Neuronal stem cell (in vitro differentiated cells): ENCODE measurements around the gene SARDH.

Experiments
- DNase-seq: peaks from one replicate; pipeline ENCODE4 v3.0.0-alpha.2; 2013; ENCODE audit warnings: low spot score
- H2AFZ ChIP-seq: one replicate; pipeline ENCODE4 v1.6.1; 2013; ENCODE audit warnings: mild to moderate bottlenecking, low read length, inconsistent platforms
- H2AK5ac ChIP-seq: 2 replicates; pipeline ENCODE4 v1.6.1; 2013; ENCODE audit warnings: low read depth, mild to moderate bottlenecking, inconsistent platforms, low read length, moderate library complexity, mixed read lengths
- H2BK120ac ChIP-seq: 2 replicates; pipeline ENCODE4 v1.6.1; 2013; ENCODE audit warnings: low read depth, mild to moderate bottlenecking, inconsistent platforms, low read length, moderate library complexity, mixed read lengths
- H2BK12ac ChIP-seq: one replicate; pipeline ENCODE4 v1.6.1; 2013; ENCODE audit warnings: low read length, inconsistent platforms
- H2BK15ac ChIP-seq: 2 replicates; pipeline ENCODE4 v1.6.1; 2013; ENCODE audit warnings: mild to moderate bottlenecking, low read length, inconsistent platforms, mixed read lengths
- H2BK5ac ChIP-seq: one replicate; pipeline ENCODE4 v1.6.1; 2013; ENCODE audit warnings: inconsistent platforms, mild to moderate bottlenecking, low read length, moderate library complexity
- H3K14ac ChIP-seq: one replicate; pipeline ENCODE4 v1.6.1; 2013; ENCODE audit warnings: low read length, inconsistent platforms
- H3K18ac ChIP-seq: 2 replicates; pipeline ENCODE4 v1.6.1; 2013; ENCODE audit warnings: low read length, inconsistent platforms
- H3K23ac ChIP-seq: 2 replicates; pipeline ENCODE4 v1.6.1; 2013; ENCODE audit warnings: low read depth, mild to moderate bottlenecking, mixed read lengths, low read length, inconsistent platforms; ENCODE audit not compliant: poor library complexity
- H3K27ac ChIP-seq: replicated peaks from 3 replicates; pipeline ENCODE4 v1.5.1; 2013; ENCODE audit warnings: low read length, inconsistent platforms
- H3K27me3 ChIP-seq, 3 experiments: 2 replicates each; pipeline ENCODE4 v1.6.1; 2013; ENCODE audit warnings: low read length in 3 of 3, mild to moderate bottlenecking in 2 of 3, inconsistent platforms in 1 of 3, low read depth in 1 of 3, mixed read lengths in 1 of 3, moderate library complexity in 1 of 3; ENCODE audit not compliant: control insufficient read depth in 3 of 3, insufficient read depth in 3 of 3
- H3K36me3 ChIP-seq, 2 donors: replicated peaks in 1 of 2; 2 replicates each; pipeline ENCODE4 v1.6.1; 2013; ENCODE audit warnings: low read length in 2 of 2; ENCODE audit not compliant: control insufficient read depth in 2 of 2, insufficient read depth in 2 of 2
- H3K4ac ChIP-seq: 2 replicates; pipeline ENCODE4 v1.6.1; 2013; ENCODE audit warnings: inconsistent platforms, mild to moderate bottlenecking, low read length, moderate library complexity
- H3K4me1 ChIP-seq, 2 donors: 1 replicate in 1 of 2; 2 replicates in 1 of 2; pipeline ENCODE4 v1.6.1; 2013; ENCODE audit warnings: low read length in 2 of 2, low read depth in 1 of 2; ENCODE audit not compliant: control insufficient read depth in 2 of 2, insufficient read depth in 1 of 2
- H3K4me2 ChIP-seq: one replicate; pipeline ENCODE4 v1.6.1; 2013; ENCODE audit warnings: mild to moderate bottlenecking, low read length, inconsistent platforms; ENCODE audit not compliant: insufficient read depth, poor library complexity, severe bottlenecking
- H3K4me3 ChIP-seq, 2 donors: 2 replicates each; pipeline ENCODE4 v1.5.1; 2013; ENCODE audit warnings: low read length in 2 of 2, mild to moderate bottlenecking in 2 of 2, inconsistent platforms in 1 of 2, moderate library complexity in 1 of 2
- H3K79me1 ChIP-seq: one replicate; pipeline ENCODE4 v1.6.1; 2013; ENCODE audit warnings: low read depth, mild to moderate bottlenecking, inconsistent platforms, low read length, moderate library complexity
- H3K9ac ChIP-seq: one replicate; pipeline ENCODE4 v1.6.1; 2013; ENCODE audit warnings: mild to moderate bottlenecking, low read depth, low read length, inconsistent platforms; ENCODE audit not compliant: poor library complexity
- H3K9me3 ChIP-seq, 2 donors: replicated peaks in 1 of 2; 2 replicates each; pipeline versions ENCODE3 to v1.6.1; 2013; ENCODE audit warnings: low read length in 2 of 2, mild to moderate bottlenecking in 2 of 2, inconsistent platforms in 1 of 2, low read depth in 1 of 2, mixed read lengths in 1 of 2, moderate library complexity in 1 of 2; ENCODE audit not compliant: control insufficient read depth in 2 of 2, insufficient read depth in 1 of 2
- H4K8ac ChIP-seq: one replicate; pipeline ENCODE4 v1.6.1; 2013; ENCODE audit warnings: low read depth, mild to moderate bottlenecking, inconsistent platforms, low read length, moderate library complexity
- H4K91ac ChIP-seq: one replicate; pipeline ENCODE4 v1.6.1; 2013; ENCODE audit warnings: low read length, low read depth, mild to moderate bottlenecking, inconsistent platforms; ENCODE audit not compliant: poor library complexity
- WGBS, 2 donors: extraction: QIAGEN DNeasy Blood & Tissue Kit; methylation state at CpG; one replicate each; pipeline ENCODE4 v1.1.7; 2013; ENCODE audit warnings: missing lambda C conversion rate in 2 of 2, mixed read lengths in 1 of 2; ENCODE audit not compliant: insufficient read length in 2 of 2, insufficient replicate concordance in 1 of 2; ENCODE audit errors: extremely low coverage in 2 of 2; 5-methylcytosine and 5-hydroxymethylcytosine counted together

The SARDH gene

DNA sequence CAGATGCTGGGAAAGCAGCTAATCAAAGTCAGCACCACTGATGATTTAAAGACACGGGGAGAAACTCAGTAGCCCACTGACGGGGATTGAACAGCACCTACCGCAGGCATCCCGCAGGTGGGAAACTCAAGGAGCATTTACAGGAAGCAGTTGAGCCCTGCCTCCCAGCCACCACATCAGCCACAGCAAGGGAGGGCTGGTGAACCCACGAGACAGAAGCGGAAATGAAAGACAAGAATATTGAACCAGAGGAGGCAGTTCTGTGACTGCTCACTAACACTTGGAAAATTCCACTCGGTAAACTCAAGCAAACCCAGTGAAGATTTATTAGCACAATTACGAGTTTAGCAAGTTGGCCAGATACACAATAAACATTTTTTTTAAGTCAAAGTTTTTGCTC lies 118.4 kb downstream of the SARDH start:
- Histone ChIP-seq H3K4ac (no peak overlapping the region), H3K36me3 (no peaks in the 10 kb centered on the region), H3K18ac (no peak overlapping the region), H3K4me3 (no peak overlapping the region), H3K9ac (no peak overlapping the region), H3K27ac (no peak overlapping the region), H2BK120ac (no peak overlapping the region), H3K4me1 (peaks cover 0 to under 1% of the 10 kb centered on the region in 2 donors), H2BK12ac (no peak overlapping the region), H3K23ac (no peak overlapping the region), H2AFZ (no peak overlapping the region), H3K4me2 (no peak overlapping the region), H2AK5ac (no peak overlapping the region), H4K91ac (no peak overlapping the region), H3K27me3 (peaks cover 0 to 61% (median 0%) of the 10 kb centered on the region in 3 experiments), H3K14ac (no peak overlapping the region), H3K9me3 (no peaks in the 10 kb centered on the region), H2BK15ac (no peak overlapping the region), H3K79me1 (no peaks in the 10 kb centered on the region), H2BK5ac (no peak overlapping the region), H4K8ac (no peak overlapping the region)
- no CpG with 5 or more reads among the region's 8 CpGs for WGBS, 2 donors
- no peak for DNase-seq

DNA sequence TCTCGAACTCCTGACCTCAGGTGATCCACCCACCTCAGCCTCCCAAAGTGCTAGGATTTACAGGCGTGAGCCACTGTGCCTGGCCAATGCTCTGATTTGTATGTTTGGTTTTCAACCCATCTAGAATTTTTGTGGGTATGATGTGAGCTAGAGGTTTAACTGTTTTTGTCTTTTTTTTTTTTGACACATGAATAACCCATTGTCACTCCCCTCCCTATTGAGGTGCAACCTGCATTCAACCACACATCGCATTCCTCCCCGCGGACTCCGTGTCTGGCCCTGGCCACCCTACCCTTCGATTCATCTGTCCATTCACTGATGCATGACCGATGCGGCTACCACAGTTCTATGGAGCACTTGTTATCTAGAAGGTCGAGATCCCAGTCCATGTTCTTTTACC lies 119.4 kb downstream of the SARDH start:
- Histone ChIP-seq H4K91ac (no peak overlapping the region), H2BK12ac (no peak overlapping the region), H2AFZ (no peak overlapping the region), H2BK120ac (no peak overlapping the region), H2AK5ac (no peak overlapping the region), H3K9ac (no peak overlapping the region), H3K18ac (no peak overlapping the region), H2BK15ac (no peak overlapping the region), H3K9me3 (no peaks in the 10 kb centered on the region), H3K4ac (no peak overlapping the region), H3K27ac (no peak overlapping the region), H3K14ac (no peak overlapping the region), H2BK5ac (no peak overlapping the region), H3K4me3 (no peak overlapping the region), H3K23ac (no peak overlapping the region), H3K79me1 (no peaks in the 10 kb centered on the region), H4K8ac (no peak overlapping the region), H3K4me2 (no peak overlapping the region), H3K27me3 (peaks cover 0 to 72% (median 0%) of the 10 kb centered on the region in 3 experiments), H3K36me3 (no peaks in the 10 kb centered on the region), H3K4me1 (peaks cover 3% of the 10 kb centered on the region in 2 donors)
- no peak for DNase-seq
- WGBS, 2 donors = no CpG with 5 or more reads among the region's 10 CpGs

DNA sequence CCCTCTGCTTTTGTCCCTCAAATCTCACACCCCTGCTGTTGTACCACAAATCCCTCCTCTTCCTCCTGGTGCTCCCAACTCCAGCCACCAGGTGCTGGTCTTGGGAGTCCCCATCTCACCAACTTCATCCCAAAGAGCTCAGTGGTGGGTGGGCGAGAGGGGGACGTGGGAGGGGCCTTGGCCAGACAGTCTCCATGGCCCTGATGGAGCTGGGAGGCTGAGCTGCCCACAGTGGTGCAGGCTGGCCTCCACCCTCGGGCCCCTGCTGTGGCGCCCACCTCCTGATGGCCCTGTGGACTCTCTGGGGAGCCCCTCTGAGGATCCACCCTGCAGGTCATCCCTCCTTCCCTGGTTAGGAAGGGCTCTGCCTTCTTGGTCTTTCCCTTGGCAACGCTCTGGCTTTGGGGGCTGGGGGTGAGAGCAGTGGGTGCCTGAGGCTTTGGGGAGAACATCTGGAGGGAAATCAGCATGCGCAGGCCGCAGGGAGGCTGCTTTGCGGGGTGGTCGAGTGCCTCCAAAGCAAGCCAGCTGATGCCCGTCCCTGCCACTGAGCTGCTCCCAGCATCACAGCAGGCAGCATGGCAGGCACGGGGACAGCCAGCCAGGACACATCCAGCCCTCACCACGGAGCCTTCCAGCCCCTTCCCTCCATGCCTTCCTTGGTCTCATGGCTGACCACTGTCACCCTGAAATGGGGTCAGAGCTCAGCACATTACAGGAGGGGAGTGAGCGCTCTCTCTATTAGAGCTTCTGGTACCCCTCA lies 121.3 kb downstream of the SARDH start:
- no peak overlapping the region for H2AFZ ChIP-seq
- WGBS, 2 donors = no CpG with 5 or more reads among the region's 13 CpGs
- H4K8ac ChIP-seq = no peak overlapping the region
- no peak overlapping the region for H3K14ac ChIP-seq
- no peak overlapping the region for H3K18ac ChIP-seq
- H3K4ac ChIP-seq = no peak overlapping the region
- H3K9ac ChIP-seq = no peak overlapping the region
- H3K27ac ChIP-seq = no peak overlapping the region
- H3K36me3 ChIP-seq = no peaks in the 10 kb centered on the region
- no peak overlapping the region for H3K4me3 ChIP-seq
- H2BK12ac ChIP-seq = no peak overlapping the region
- peak overlapping the region; percentile 11 for H2BK120ac ChIP-seq
- H2BK15ac ChIP-seq = no peak overlapping the region
- no peak overlapping the region for H2AK5ac ChIP-seq
- no peak for DNase-seq
- H3K4me1 ChIP-seq = peaks cover 3% of the 10 kb centered on the region in 2 donors
- no peak overlapping the region for H3K4me2 ChIP-seq
- H3K9me3 ChIP-seq = no peaks in the 10 kb centered on the region
- peaks cover 0 to 82% (median 0%) of the 10 kb centered on the region in 3 experiments for H3K27me3 ChIP-seq
- no peak overlapping the region for H3K23ac ChIP-seq
- no peak overlapping the region for H4K91ac ChIP-seq
- H2BK5ac ChIP-seq = no peak overlapping the region
- H3K79me1 ChIP-seq = no peaks in the 10 kb centered on the region

DNA sequence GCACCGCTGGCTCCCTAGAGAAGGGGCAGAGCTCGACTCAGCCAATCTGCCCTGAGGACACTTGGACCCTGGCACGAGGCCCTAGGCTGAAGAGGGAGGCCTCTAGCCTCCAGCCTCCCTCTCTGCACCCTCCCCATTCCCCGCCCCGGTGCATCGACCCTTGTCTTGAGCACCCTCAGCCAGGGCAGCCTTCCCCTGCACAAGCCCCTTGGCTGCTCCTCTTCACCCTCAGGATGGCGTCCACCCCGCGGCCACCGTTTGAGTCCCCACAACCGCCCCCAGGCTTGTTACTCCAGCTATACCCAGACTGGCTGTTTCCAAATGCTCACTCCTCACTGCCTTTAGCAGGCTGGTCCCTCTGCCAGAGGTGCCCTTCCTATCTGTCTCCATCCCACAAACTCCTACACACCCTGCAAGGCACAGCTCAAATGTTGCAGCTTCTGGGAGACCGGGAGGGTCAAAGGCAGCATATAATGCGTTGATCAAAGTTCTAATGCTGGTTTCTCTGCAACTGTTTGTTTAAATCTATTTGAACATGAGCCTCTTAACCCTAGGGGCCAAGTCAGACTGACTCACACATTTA lies 122.5 kb downstream of the SARDH start:
- H3K27ac ChIP-seq = no peak overlapping the region
- H3K23ac ChIP-seq = no peak overlapping the region
- H4K91ac ChIP-seq = no peak overlapping the region
- no peak overlapping the region for H3K4ac ChIP-seq
- no peak overlapping the region for H2BK12ac ChIP-seq
- no peak overlapping the region for H2BK15ac ChIP-seq
- no peak overlapping the region for H2AFZ ChIP-seq
- H2BK5ac ChIP-seq = no peak overlapping the region
- peak overlapping the region; percentile 9 for H3K14ac ChIP-seq
- no peak overlapping the region for H2BK120ac ChIP-seq
- no peaks in the 10 kb centered on the region for H3K79me1 ChIP-seq
- H3K36me3 ChIP-seq = no peaks in the 10 kb centered on the region
- H3K27me3 ChIP-seq = peaks cover 0 to 87% (median 0%) of the 10 kb centered on the region in 3 experiments
- peak overlapping the region in 1 of 2 donors; percentile 31 for H3K4me3 ChIP-seq
- H4K8ac ChIP-seq = no peak overlapping the region
- H3K4me1 ChIP-seq = peaks cover 3% of the 10 kb centered on the region in 2 donors
- H3K9me3 ChIP-seq = no peaks in the 10 kb centered on the region
- no peak overlapping the region for H3K4me2 ChIP-seq
- WGBS, 2 donors = no CpG with 5 or more reads among the region's 13 CpGs
- H2AK5ac ChIP-seq = no peak overlapping the region
- no peak for DNase-seq
- H3K18ac ChIP-seq = peak overlapping the region; percentile 5
- H3K9ac ChIP-seq = no peak overlapping the region
